GM06990 (cell line): ENCODE results near the gene BRWD1.

Experiments used
- DNase-seq: peaks from one replicate; pipeline ENCODE4 v3.0.0-alpha.2; 2011; ENCODE audit not compliant: insufficient read length; ENCODE audit errors: extremely low read depth
- H3K27me3 ChIP-seq: replicated peaks from 2 replicates; pipeline ENCODE4 v1.6.0; 2011; ENCODE audit warnings: low read length; ENCODE audit not compliant: control insufficient read depth, insufficient read depth
- H3K36me3 ChIP-seq: 2 replicates; pipeline ENCODE4 v1.5.1; 2011; ENCODE audit warnings: low read length; ENCODE audit not compliant: control insufficient read depth, insufficient read depth
- H3K4me3 ChIP-seq: replicated peaks from 2 replicates; pipeline ENCODE4 v1.5.1; 2011; ENCODE audit warnings: low read depth, mild to moderate bottlenecking, control low read depth, low read length
- TF ChIP-seq, protein P1 (sequence below): IDR thresholded peaks from 2 replicates; pipeline ENCODE4 v1.5.1; 2011; ENCODE audit warnings: low read length, control low read depth, mild to moderate bottlenecking, inconsistent platforms; ENCODE audit not compliant: insufficient read depth, poor library complexity, severe bottlenecking

Gene BRWD1

DNA sequence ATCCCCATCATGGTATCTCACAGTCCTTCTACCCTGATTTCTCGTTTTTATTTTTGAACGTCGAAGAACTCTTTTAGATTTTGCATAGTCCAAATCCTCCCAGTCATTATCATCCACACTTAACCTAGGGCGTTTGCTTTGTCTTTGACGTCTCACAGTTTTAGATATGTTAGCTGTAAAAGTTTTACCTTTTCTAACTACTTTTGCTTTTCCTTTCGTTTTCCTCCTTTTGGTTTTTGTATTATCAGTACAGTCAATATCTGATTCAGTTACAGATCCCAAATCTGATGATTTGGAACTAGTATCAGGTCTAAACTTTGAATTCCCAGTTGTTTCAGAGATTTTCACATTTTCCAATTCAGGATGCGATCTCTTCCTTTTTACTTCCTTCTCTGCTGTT is 117.1 kb downstream of the BRWD1 start:
- no peak overlapping the region for H3K4me3 ChIP-seq
- TF ChIP-seq, protein P1, sequence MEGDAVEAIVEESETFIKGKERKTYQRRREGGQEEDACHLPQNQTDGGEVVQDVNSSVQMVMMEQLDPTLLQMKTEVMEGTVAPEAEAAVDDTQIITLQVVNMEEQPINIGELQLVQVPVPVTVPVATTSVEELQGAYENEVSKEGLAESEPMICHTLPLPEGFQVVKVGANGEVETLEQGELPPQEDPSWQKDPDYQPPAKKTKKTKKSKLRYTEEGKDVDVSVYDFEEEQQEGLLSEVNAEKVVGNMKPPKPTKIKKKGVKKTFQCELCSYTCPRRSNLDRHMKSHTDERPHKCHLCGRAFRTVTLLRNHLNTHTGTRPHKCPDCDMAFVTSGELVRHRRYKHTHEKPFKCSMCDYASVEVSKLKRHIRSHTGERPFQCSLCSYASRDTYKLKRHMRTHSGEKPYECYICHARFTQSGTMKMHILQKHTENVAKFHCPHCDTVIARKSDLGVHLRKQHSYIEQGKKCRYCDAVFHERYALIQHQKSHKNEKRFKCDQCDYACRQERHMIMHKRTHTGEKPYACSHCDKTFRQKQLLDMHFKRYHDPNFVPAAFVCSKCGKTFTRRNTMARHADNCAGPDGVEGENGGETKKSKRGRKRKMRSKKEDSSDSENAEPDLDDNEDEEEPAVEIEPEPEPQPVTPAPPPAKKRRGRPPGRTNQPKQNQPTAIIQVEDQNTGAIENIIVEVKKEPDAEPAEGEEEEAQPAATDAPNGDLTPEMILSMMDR: no peak
- no peak for DNase-seq
- H3K27me3 ChIP-seq: no peaks in the 10 kb centered on the region
- peaks cover 16% of the 10 kb centered on the region for H3K36me3 ChIP-seq

DNA sequence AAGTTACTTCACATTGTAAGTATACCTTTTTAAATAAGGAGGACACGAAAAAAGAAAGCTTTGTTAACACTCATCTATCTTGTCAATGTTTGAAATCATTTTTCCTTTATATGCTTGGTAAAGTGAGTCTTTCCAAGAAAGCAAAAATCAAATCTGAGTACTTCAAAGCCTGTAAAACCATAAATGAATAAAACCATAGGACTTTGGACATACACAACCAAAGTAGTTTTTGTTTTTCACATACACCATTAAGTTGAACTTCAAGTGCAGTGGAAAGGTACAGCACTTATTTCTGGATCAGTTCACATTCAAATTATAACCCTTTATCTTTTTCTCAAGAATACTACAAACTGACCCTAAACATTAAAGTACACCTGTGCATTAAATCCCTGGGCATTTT is 120.1 kb downstream of the BRWD1 start:
- H3K27me3 ChIP-seq: no peaks in the 10 kb centered on the region

DNA sequence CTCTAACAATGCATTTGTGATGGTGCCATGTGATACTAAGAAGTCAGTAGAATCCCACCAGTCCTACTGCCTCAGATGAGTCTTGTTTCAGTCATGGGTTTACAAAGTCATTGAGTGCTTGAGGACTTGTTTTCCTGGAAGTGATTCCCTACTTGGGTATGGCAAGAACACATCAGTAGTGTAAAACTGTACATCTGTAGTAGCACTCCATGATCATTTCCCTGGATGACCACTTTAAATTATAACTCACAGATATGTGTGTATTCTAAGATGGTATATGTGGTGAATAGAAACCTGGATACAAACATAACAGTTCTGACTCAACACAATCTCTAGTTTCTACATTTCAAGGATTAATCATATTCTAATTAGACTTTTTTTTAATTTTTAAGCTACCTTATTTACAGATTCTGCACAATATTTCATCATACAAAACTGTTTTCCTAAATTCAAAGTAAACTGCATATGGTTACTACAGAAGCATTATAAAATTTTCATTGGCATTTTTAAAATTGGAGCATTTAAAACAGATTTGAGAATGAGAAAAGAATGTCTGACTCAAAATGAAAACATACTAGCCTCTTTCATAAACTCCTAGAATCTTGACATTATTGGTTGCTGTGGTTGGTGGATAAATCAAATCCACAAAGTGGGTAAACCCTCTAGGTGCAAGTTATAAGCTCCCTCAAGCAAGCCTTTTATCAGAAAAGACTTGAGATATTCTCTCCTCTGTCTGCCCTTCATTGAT is 123.4 kb downstream of the BRWD1 start:
- H3K4me3 ChIP-seq: no peak overlapping the region
- DNase-seq: no peak

More for the DNA sequence above, 120.1 kb downstream of the BRWD1 start:
- H3K4me3 ChIP-seq: no peak overlapping the region
- peaks cover 8% of the 10 kb centered on the region for H3K36me3 ChIP-seq
- DNase-seq: no peak
- TF ChIP-seq, protein P1: no peak

DNA sequence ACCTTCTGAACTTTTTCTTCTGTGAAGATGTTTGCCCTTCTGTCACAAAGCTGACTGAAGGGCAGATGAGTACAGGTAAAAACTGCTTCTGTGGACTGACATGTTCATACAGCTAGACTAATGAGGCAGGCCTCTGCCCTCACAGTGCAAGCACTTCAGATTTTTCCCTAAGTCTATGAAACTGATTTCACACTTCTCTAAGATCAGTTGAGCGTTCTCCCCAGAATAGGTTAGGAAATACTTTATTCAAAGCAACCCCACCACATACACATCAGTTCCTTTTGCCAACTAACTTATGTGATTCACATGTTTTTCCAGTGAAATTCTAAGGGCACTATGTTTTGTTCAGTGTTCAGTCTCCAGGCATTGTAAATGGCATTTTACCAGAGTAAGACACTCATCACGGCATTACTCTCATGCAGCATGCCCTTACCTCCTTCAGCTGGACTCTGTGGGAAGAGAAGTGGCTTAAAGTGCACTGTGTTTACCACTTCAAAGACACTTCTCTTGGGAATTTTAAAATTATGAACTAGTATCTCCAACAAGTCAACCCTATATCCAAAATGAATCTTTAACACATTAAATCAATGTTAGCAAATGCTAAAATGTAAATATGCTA is 124.8 kb downstream of the BRWD1 start:
- no peak for DNase-seq
- Histone ChIP-seq H3K4me3 (no peak overlapping the region), H3K36me3 (no peaks in the 10 kb centered on the region), H3K27me3 (no peaks in the 10 kb centered on the region)
- TF ChIP-seq, protein P1: no peak

More for the DNA sequence above, 123.4 kb downstream of the BRWD1 start:
- TF ChIP-seq, protein P1: no peak
- Histone ChIP-seq H3K27me3 (no peaks in the 10 kb centered on the region), H3K36me3 (no peaks in the 10 kb centered on the region)

DNA sequence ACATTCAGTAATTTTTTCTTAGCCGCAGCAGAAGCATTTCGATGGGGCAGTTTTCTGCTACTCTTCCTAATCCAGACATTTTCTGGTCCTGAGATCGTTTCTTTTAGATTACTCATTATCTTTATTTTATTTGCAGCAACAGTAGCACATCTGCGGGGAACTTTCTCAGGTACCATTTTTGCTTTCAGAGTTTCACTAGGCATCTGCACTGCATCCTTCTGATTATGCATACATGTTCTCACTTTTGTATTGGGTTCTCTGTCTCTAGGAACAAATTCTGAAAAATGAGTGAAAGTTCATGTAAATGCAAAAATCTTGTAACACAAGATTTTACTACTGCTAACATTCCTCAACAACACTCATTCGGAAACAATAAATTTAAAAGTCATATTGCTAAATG is 126.3 kb downstream of the BRWD1 start:
- TF ChIP-seq, protein P1: no peak
- Histone ChIP-seq H3K27me3 (no peaks in the 10 kb centered on the region), H3K36me3 (no peaks in the 10 kb centered on the region), H3K4me3 (no peak overlapping the region)
- no peak for DNase-seq

DNA sequence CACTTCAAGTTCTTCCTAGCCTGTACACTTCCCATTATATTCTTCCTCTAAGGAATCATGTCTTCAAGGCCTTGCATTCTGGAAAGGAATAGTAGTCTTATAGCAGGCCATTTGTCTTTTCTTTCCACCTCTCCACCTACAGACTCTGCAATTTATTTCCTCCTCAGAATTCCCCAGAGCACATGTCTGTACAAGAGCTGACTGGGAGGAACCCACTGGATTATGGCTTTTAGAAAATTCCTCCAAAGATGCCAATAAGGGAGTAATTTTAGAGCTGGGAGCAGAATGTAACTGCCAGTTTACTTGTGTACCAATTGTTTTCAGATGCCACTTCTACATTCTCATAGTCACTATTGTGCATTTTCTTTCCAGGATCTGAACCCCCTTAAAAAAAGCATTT is 126.8 kb downstream of the BRWD1 start:
- DNase-seq: no peak
- H3K27me3 ChIP-seq: no peaks in the 10 kb centered on the region
- H3K4me3 ChIP-seq: no peak overlapping the region; the same call in 1 of the 2 replicates
- no peaks in the 10 kb centered on the region for H3K36me3 ChIP-seq
- TF ChIP-seq, protein P1: no peak
